Fibroblast of lung (primary cell): ENCODE measurements around the gene ADAMTS10.

ENCODE experiments used
- CTCF ChIP-seq, 2 donors: IDR thresholded peaks in 1 of 2; conservative IDR thresholded peaks in 1 of 2; 1 replicate in 1 of 2; 2 replicates in 1 of 2; pipeline ENCODE4 v1.5.1; 2011 to 2012; ENCODE audit warnings: low read length in 2 of 2, control low read depth in 1 of 2, inconsistent platforms in 1 of 2, low read depth in 1 of 2, mild to moderate bottlenecking in 1 of 2
- EZH2 ChIP-seq: IDR thresholded peaks from 2 replicates; pipeline ENCODE4 v1.5.1; 2012; ENCODE audit warnings: low read length, control low read depth, mild to moderate bottlenecking; ENCODE audit errors: missing control alignments

- TF ChIP-seq CTCF (conservative IDR thresholded peaks at IDR 0.05 in 1 of 2, IDR thresholded peaks at IDR 0.05 in 1 of 2; ENCODE audit: low read depth in 1 of 2, low read length in 2 of 2) (no peak), EZH2 (no peak)
These were observed 9.7 kb downstream of the ADAMTS10 start for GRCh38 chr19:8600816-8601215.
